Activated CD8-positive, alpha-beta T cell treated with anti-CD3 and anti-CD28 coated beads, Interleukin-2, amount 10 ng/mL, durations not matched to agents 7 days and 5 days (primary cell): ENCODE results near the gene BAIAP2. TPM values are rescaled to one million over a fixed set of nuclear protein-coding genes. Genes with fewer than 3 reads are reported as not detected.

Source experiments
- ATAC-seq: fragments of 150-1000 bp; cut with Tn5 transposase; one replicate; pipeline ENCODE4 v1.10.0; 2021; ENCODE audit warnings: moderate library complexity
- CTCF ChIA-PET: fragments of 350-600 bp; sonication (Branson Sonifier 250); formaldehyde crosslinking; loops from one replicate; lab custom pipeline; 2021; ENCODE audit warnings: antibody characterized with exemption; lab: Charles Lee
- POLR2A ChIA-PET: fragments of 350-600 bp; sonication (Branson Sonifier 250); formaldehyde crosslinking; loops from one replicate; lab custom pipeline; 2021; ENCODE audit warnings: antibody characterized with exemption; lab: Charles Lee
- DNase-seq: peaks from one replicate; pipeline ENCODE4 v3.0.0-alpha.2; 2020
- H3K27ac Mint-ChIP-seq: one replicate; pipeline ENCODE4 v1.8.0; 2021; ENCODE audit warnings: mild to moderate bottlenecking, mixed read lengths
- H3K27me3 Mint-ChIP-seq: one replicate; pipeline ENCODE4 v1.8.0; 2021; ENCODE audit warnings: low read depth, mixed read lengths
- H3K36me3 Mint-ChIP-seq: one replicate; pipeline ENCODE4 v1.8.0; 2021; ENCODE audit warnings: low read depth, mixed read lengths
- H3K4me1 Mint-ChIP-seq: one replicate; pipeline ENCODE4 v1.8.0; 2021; ENCODE audit warnings: low read depth, mixed read lengths
- H3K4me3 Mint-ChIP-seq: one replicate; pipeline ENCODE4 v1.8.0; 2021; ENCODE audit warnings: mild to moderate bottlenecking, mixed read lengths
- H3K9me3 Mint-ChIP-seq: one replicate; pipeline ENCODE4 v1.8.0; 2022; ENCODE audit warnings: mixed read lengths; ENCODE audit not compliant: insufficient read depth
- total RNA-seq, 2 experiments: library from RNA; stranded (reverse); gene quantifications; one replicate each; pipeline ENCODE4 v1.2.3, GENCODE V29; 2021

BAIAP2 gene
- total RNA-seq, 2 experiments from 2014 or later: 5.0 to 5.8 TPM

DNA sequence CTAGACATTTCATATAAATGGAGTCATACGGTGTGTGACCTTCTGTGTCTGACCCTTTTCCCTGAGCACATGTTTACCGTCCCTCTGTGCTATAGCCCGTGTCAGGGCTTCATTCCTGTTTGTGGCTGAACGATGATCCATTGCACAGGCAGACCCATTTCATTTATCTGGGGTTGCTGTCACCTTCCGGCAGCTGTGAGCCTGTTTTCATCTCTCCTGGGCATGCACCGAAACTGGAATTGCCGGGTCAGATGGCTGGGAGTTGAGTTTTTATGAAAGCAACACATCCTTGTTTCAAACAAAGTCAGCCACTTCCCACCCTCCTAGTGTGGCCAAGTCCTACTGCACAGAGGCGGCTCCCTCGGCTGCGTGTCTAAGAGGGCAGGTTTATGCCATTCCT is 25.5 kb downstream of the BAIAP2 start:
- ChIA-PET POLR2A (no interaction called here), CTCF (no interaction called here)
- H3K27me3 Mint-ChIP-seq: no peaks in the 10 kb centered on the region
- no peak for DNase-seq
- no peak for ATAC-seq
- no peaks in the 10 kb centered on the region for H3K36me3 Mint-ChIP-seq
- H3K4me1 Mint-ChIP-seq: peaks cover 2% of the 10 kb centered on the region
- no peak overlapping the region for H3K4me3 Mint-ChIP-seq
- no peaks in the 10 kb centered on the region for H3K9me3 Mint-ChIP-seq
- H3K27ac Mint-ChIP-seq: no peak overlapping the region

DNA sequence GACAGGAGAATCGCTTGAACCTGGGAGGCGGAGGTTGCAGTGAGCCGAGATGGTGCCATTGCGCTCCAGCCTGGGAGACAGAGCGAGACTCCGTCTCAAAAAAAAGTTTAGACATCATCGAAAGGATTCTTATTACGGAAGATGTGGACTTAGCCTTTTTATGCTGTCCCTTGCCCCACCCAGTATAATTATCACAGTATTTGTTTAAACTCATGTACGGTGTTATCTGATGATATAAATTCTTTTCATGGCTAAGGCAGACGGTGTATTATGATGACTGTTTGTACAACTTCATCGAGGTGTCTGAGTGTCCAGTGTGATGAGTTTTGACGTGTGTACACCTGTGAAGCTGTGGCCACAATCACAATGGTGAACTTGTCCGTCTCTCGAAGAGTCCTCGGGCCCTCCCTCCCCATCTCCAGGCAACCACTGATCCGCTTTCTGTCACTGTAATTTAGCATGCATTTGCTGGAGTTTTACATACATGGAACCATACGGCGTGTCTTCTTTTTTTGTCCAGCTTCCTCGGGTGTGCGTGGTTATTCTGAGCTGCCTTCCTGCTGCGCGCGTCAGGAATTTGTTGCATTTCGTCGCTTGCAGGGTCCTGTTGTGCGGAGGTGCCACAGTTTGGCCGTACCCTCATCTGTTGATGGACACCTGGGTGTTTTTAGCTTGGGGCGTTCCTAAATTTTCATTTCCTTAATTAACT is 26.2 kb downstream of the BAIAP2 start:
- peaks cover 2% of the 10 kb centered on the region for H3K4me1 Mint-ChIP-seq
- ChIA-PET POLR2A (no interaction called here), CTCF (interaction anchor here (1.0 kb wide), 1 partner anchor 12 kb away, joined by 3 read pairs; no protein-coding TSS in a partner anchor)
- H3K27ac Mint-ChIP-seq: no peak overlapping the region
- DNase-seq: no peak
- no peaks in the 10 kb centered on the region for H3K27me3 Mint-ChIP-seq
- no peak overlapping the region for H3K4me3 Mint-ChIP-seq
- H3K36me3 Mint-ChIP-seq: no peaks in the 10 kb centered on the region
- no peaks in the 10 kb centered on the region for H3K9me3 Mint-ChIP-seq
- ATAC-seq: no peak

DNA sequence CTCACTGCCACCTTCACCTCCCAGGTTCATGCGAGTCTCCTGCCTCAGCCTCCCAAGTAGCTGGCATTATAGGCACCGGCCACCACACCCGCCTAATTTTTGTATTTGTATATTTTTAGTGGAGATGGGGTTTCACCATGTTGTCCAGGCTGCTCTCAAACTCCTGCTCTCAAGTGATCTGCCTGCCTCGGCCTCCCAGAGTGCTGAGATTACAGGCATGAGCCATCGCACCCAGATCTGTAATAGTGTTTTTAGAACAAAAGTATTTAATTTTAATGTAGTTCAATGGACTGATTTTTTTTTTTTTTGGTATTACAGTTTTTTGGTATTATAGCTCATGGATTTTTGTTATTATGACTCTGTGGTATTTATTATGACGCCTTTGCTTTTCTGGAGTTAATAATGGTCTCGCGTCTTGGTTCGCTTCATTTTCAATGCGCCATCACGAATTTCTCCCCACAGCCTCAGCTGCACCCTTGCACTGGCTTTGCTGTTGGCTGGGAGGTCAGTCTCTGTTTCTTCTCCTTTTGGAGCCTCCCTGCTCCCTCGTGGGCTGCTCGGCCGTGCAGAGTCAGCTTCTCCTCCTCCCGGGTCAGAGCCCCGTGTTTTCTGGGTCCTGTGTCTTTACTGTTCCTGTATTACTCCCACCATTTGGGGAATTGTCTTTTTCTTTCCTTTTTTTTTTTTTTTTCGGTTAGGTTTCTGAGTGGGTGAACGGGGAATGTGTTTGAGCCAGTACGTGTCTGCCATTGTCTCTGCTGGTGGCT is 27.2 kb downstream of the BAIAP2 start:
- H3K4me1 Mint-ChIP-seq: peaks cover 2% of the 10 kb centered on the region
- ATAC-seq (no peak), DNase-seq (no peak)
- H3K9me3 Mint-ChIP-seq: no peaks in the 10 kb centered on the region
- CTCF ChIA-PET: interaction anchor here (1.0 kb wide), 1 partner anchor 13 kb away, joined by 3 read pairs; no protein-coding TSS in a partner anchor
- no peaks in the 10 kb centered on the region for H3K36me3 Mint-ChIP-seq
- no peak overlapping the region for H3K4me3 Mint-ChIP-seq
- no peak overlapping the region for H3K27ac Mint-ChIP-seq
- H3K27me3 Mint-ChIP-seq: no peaks in the 10 kb centered on the region
- POLR2A ChIA-PET: interaction anchor here (0.6 kb wide), 1 partner anchor 15 kb away, joined by 3 read pairs; no protein-coding TSS in a partner anchor

DNA sequence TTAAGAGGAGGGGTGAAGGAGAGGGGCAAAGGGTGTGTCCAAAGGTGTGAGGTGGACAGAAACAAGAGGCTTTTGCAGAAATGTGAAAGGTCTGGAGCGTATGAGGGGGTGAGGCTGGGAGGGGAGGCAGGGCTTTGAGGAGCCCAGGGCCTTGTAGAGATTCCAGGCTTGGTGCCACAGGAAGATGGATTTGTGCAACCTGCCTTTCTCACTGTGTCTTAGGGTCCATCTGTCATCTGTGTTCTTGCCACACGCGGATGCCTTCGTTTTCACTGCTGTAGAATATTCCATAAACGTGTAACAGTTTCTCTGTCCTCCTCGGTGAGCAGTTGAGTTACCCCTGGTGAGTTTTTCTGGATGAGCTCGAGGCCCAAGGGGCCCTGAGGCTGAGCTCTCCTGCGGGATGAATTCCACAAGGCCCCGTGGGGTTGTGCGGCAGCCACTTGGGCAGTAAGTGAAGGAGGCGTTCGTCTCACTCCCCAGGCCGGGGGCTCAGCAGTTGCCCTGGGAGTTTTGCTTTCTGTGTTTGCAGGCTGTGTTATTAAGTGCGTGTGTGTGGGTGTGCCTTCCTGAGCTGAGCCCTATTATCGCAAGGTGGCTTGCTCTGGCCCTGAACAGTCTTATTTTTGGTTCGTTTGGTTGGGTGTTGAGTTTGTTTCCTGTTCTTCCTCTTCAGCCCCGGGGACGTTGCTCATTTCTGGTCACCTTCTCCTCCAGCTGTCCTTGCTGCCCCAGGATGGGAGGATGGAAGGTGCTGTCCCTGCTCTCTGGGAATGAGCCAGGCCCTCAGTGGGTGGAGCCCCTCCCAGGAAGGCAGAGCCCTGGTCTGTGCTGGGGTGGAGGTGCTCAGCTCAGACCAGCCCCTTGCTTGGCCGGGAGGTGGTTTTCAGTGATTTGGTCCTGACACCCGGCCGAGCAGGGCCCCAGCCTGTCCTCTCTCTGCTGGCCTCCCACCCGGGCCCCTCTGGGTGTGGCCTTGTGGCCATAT is 28.4 kb downstream of the BAIAP2 start:
- POLR2A ChIA-PET: no interaction called here
- no peak for ATAC-seq
- Mint-ChIP-seq H3K4me3 (no peak overlapping the region), H3K36me3 (no peaks in the 10 kb centered on the region), H3K9me3 (no peaks in the 10 kb centered on the region), H3K27ac (no peak overlapping the region), H3K4me1 (peaks cover 2% of the 10 kb centered on the region), H3K27me3 (no peaks in the 10 kb centered on the region)
- CTCF ChIA-PET: interaction anchor here (1.7 to 2.0 kb wide), 2 partner anchors 14 to 38 kb away, joined by 3 to 6 read pairs; no protein-coding TSS in a partner anchor
- DNase-seq: no peak

DNA sequence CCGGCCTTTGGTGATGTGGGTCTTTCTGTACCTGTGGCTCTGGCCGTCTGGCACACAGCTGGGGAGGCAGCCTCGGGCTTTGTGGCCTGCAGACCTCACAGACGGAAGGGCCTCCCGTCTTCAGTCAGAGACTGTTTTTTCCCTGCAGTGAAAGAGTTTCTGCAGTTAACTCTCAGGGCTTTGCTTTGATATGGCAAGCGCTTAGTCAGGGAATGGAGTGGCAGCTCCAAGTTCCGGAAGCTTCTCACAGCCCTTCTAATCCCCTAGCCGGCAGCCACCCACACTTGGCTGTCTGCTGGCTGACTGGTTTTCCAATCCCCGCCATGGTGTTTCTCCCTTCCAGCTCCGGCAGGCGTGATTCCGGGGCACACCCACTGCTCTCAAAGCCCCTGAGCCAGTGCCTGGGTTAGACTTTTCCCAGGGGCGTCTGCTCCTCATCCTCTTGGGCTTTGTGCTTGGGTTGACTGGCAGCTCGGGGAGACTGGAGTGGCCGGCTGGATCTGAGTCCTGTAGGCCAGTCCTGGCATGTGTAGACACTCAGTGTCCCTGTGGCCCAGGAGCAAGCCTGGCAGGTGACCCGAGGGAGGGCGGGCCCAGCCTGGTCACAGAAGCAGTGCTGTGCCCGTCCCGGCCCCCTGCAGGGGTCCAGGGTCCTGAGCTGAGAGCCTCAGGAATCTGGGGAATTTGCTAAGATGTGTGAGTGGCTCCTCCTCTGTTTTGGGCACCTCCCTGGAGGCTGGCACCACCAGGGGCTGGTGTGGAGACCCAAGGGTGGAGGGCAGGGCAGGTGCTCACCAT is 29.9 kb downstream of the BAIAP2 start:
- ATAC-seq (no peak), DNase-seq (no peak)
- no peak overlapping the region for H3K27ac Mint-ChIP-seq
- H3K27me3 Mint-ChIP-seq: no peaks in the 10 kb centered on the region
- ChIA-PET CTCF (interaction anchor here (1.7 to 2.0 kb wide), 2 partner anchors 16 to 37 kb away, joined by 3 to 6 read pairs; no protein-coding TSS in a partner anchor), POLR2A (no interaction called here)
- H3K4me1 Mint-ChIP-seq: peaks cover 2% of the 10 kb centered on the region
- H3K9me3 Mint-ChIP-seq: no peaks in the 10 kb centered on the region
- no peak overlapping the region for H3K4me3 Mint-ChIP-seq
- H3K36me3 Mint-ChIP-seq: no peaks in the 10 kb centered on the region

DNA sequence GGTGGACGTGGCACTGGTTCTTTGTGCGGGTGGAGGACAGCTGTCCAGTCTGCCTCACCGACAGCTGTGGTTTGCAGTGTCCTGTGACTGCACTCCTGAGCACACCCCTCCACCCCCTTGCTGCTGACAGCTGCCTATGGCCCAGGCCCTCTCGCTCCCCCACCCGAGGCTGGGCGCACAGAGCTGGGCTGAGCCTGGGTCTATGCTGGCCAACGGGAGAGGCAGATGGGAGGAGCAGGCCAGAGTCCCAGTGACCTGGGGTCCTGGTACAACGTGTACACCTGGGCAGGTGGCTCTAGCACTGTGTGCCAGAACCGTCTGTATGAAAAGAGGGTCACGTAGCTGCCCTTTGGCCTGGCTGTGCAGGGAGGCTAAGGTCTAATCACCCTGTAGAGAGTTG is 30.5 kb downstream of the BAIAP2 start:
- Mint-ChIP-seq H3K36me3 (no peaks in the 10 kb centered on the region), H3K27ac (no peak overlapping the region), H3K9me3 (no peaks in the 10 kb centered on the region), H3K27me3 (no peaks in the 10 kb centered on the region), H3K4me1 (peaks cover 2% of the 10 kb centered on the region), H3K4me3 (no peak overlapping the region)
- ATAC-seq (no peak), DNase-seq (no peak)
- ChIA-PET CTCF (interaction anchor here (2.0 kb wide), 1 partner anchor 36 kb away, joined by 6 read pairs; no protein-coding TSS in a partner anchor), POLR2A (no interaction called here)

DNA sequence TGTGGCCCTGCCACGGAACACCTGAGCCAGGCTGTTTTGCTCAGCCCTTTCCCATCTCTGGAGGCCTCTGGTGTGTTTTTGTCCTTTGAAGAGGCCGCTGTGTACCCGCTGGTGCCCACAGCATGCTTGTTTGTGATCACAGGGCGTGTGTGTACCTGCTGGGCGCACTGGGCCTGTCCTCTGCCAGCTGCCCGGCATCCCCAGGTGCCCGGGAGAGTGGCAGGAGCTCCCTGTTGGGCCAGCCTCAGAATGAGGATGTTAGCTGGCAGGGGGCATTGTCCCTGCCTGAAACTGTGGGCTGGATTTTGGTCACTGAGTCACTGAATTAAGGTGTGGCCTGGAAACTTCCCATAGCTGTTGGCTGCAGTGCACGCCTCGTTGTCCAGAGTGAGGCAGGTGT is 31.1 kb downstream of the BAIAP2 start:
- Mint-ChIP-seq H3K36me3 (no peaks in the 10 kb centered on the region), H3K27me3 (no peaks in the 10 kb centered on the region), H3K9me3 (no peaks in the 10 kb centered on the region), H3K27ac (no peak overlapping the region), H3K4me3 (no peak overlapping the region), H3K4me1 (peaks cover 2% of the 10 kb centered on the region)
- POLR2A ChIA-PET: no interaction called here
- ATAC-seq (no peak), DNase-seq (no peak)
- CTCF ChIA-PET: no interaction called here

DNA sequence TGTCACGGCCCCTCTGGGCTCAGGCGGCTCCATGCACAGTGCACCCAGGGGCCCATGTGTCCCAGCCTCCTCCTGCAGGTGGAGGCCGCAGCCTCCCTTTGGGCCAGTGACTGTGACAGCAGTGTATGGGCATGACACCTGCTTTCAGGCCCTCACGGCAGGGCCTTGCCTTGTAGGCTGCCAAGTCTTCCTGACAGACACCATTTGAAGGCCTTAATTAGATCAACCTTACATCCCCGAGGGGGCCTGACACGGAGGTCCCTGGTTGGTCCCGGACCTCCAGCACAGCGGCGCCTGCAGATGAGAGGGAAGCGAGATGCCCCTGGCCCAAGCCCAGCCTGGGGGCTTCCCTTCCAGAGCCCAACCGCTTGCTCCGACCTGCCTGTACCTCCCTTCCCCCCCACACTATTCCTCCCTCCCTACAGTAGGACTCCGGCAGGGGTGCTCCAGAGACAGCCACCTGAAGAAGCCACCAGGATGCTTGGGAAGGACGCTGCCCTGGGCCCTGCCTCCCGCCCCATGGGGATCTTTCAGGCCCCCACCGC is 31.9 kb downstream of the BAIAP2 start:
- no peaks in the 10 kb centered on the region for H3K9me3 Mint-ChIP-seq
- POLR2A ChIA-PET: no interaction called here
- CTCF ChIA-PET: no interaction called here
- peaks cover 2% of the 10 kb centered on the region for H3K4me1 Mint-ChIP-seq
- no peaks in the 10 kb centered on the region for H3K27me3 Mint-ChIP-seq
- DNase-seq (no peak), ATAC-seq (no peak)
- H3K27ac Mint-ChIP-seq: no peak overlapping the region
- no peaks in the 10 kb centered on the region for H3K36me3 Mint-ChIP-seq
- no peak overlapping the region for H3K4me3 Mint-ChIP-seq

DNA sequence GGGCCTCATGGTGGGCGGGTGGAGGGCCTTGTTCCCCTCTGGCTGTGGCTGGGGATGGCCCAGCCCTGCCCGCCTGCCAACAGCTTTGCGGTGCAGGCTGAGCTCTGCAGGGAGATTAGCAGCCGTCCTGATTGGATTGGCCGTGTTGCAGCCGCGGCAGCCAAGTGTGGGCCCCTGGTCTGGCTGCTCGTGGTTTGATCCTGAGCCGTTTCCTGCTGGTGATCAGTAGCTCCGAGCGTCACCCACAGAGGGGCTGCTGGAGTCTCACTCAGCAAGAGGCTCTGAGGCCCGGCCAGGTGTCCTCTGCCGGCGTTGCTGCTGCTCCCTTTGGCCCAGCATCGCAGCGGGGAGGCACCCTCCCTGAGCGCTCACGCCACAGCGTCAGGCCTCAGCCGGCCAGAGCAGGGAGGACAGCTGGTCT is 32.5 kb downstream of the BAIAP2 start:
- H3K27ac Mint-ChIP-seq: no peak overlapping the region
- H3K9me3 Mint-ChIP-seq: no peaks in the 10 kb centered on the region
- DNase-seq (no peak), ATAC-seq (no peak)
- H3K4me1 Mint-ChIP-seq: peaks cover under 1% of the 10 kb centered on the region
- no peaks in the 10 kb centered on the region for H3K36me3 Mint-ChIP-seq
- H3K4me3 Mint-ChIP-seq: no peak overlapping the region
- CTCF ChIA-PET: no interaction called here
- POLR2A ChIA-PET: no interaction called here
- H3K27me3 Mint-ChIP-seq: no peaks in the 10 kb centered on the region

DNA sequence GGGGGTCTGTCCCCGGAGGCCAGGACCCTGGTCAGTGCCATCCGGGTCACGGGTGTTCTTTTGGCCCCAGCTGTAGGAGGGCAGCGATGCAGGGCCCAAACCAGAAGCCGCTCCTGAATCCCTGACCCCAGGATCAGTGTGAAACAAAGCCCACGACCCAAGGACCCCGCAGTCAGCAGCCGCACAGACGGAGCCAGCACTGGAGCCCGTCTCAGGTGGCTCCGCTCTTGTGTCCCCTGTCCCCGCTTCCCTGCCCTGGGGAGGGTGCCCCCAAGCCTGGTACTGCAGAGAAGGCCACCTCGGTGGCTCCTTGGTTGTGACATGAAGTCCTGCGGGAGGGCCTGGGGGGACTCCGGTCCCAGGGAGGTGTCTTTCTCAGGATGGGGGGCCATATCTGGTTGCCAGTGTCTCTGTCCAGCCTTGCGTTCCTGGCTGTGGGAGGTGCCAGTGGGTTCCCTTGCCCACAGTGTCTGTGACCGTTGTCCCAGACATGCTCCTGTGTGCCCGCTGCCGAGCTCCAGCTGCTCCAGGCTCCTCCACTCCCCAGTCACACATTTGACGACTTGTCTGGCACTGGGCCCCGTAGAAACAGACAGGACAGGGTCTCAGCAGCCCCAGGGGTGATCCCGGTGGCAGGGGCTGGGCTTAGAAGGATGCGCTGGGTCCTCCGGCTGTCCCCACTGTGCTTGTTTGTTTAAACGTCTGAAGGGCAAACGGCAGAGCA is 33.6 kb downstream of the BAIAP2 start:
- ATAC-seq (no peak), DNase-seq (no peak)
- Mint-ChIP-seq H3K4me1 (no peaks in the 10 kb centered on the region), H3K27ac (no peak overlapping the region), H3K9me3 (no peaks in the 10 kb centered on the region), H3K27me3 (no peaks in the 10 kb centered on the region), H3K4me3 (no peak overlapping the region), H3K36me3 (no peaks in the 10 kb centered on the region)
- ChIA-PET POLR2A (no interaction called here), CTCF (no interaction called here)
